SK-N-SH treated with all-trans-retinoic acid at 6 μM for 48 hours (cell line): ENCODE measurements around the gene ISOC2.

Experiments
- ARNTL ChIP-seq: fragments of 450-650 bp; formaldehyde crosslinking; IDR thresholded peaks from 2 replicates; pipeline ENCODE4 v1.5.0; 2020; ENCODE audit warnings: low read depth, mild to moderate bottlenecking, moderate library complexity, borderline replicate concordance
- ESRRG ChIP-seq: fragments of 250-450 bp; sonication (Bioruptor Pico); IDR thresholded peaks from 2 replicates; pipeline ENCODE4 v1.6.1; 2021; ENCODE audit warnings: mild to moderate bottlenecking
- ISL1 ChIP-seq: fragments of 250-450 bp; sonication (Bioruptor Pico); IDR thresholded peaks from 2 replicates; pipeline ENCODE4 v2.1.2; 2022; ENCODE audit warnings: mild to moderate bottlenecking, moderate library complexity
- OSR1 ChIP-seq: fragments of 250-450 bp; sonication (Bioruptor Pico); IDR thresholded peaks from 2 replicates; pipeline ENCODE4 v1.8.0; 2022; ENCODE audit warnings: moderate library complexity, mild to moderate bottlenecking, inconsistent platforms
- PPARA ChIP-seq: fragments of 250-450 bp; sonication (Bioruptor Pico); IDR thresholded peaks from 2 replicates; pipeline ENCODE4 v1.5.0; 2020; ENCODE audit warnings: mild to moderate bottlenecking, borderline replicate concordance
- ZC3H10 ChIP-seq: fragments of 250-450 bp; sonication (Bioruptor Pico); IDR thresholded peaks from 2 replicates; pipeline ENCODE4 v1.5.1; 2021; ENCODE audit warnings: mild to moderate bottlenecking, moderate library complexity
- ZFP3 ChIP-seq: fragments of 250-450 bp; sonication (Bioruptor Pico); IDR thresholded peaks from 2 replicates; pipeline ENCODE4 v1.5.0; 2020; ENCODE audit warnings: mild to moderate bottlenecking, moderate library complexity

DNA sequence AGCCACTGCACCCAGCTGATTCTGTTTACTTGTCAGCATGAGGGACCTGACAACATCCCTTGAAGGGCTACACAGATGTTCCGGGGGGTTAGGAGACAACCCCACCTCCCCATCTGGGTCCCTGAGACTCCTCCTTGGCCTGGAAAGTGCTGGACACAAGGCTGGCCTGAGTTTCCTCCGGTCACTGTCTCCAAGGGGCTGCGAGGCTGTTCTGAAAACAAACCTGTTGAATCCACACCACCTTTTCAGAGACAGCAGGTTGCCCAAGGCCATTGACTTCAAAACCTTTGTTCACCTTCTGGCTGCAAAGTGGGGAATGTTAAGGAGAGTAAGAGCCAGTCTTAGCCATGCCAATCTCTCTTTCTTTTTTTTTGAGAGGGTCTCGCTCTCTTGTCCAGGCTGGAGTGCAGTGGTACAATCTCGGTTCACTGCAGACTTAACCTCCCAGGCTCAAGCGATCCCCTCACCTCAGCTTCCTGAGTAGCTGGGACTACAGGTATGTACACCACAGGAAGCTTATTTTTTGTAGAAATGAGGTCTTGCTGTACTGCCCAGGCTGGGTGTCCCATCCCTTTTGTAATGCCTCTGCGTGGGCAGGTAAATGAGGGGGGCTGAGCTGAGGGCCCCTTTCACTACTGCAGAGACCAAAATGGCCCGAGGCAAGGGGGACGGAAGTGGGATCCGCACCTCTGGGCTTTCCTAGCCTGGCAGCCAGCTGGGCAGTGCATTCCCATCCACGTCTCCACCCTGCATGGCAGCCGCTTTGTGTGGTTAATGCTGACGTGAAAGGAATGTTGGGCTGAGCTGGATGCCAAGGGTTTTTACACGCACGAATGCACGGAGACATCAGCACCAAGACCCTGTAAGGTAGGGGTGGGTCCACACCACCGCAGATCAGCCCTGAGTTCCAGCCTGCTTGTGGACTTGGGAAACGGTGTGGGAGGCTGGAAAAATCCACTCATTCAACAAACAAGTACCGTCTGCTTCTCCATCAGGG, 13.1 kb upstream of the ISOC2 start:
- no peak for TF ChIP-seq ZFP3 (CRISPR knock-in tag)
- no peak for TF ChIP-seq OSR1 (CRISPR knock-in tag)
- no peak for TF ChIP-seq ESRRG (CRISPR knock-in tag)
- no peak for TF ChIP-seq ARNTL
- no peak for TF ChIP-seq ZC3H10 (CRISPR knock-in tag)
- no peak for TF ChIP-seq ISL1 (CRISPR knock-in tag)
- TF ChIP-seq PPARA (CRISPR knock-in tag) = no peak
